Aorta (tissue), 5 donors: ENCODE results near the gene KDM1B. TPM values are rescaled to one million over a fixed set of nuclear protein-coding genes. Genes with fewer than 3 reads are reported as not detected.

Experiments
- ATAC-seq: fragments of 200-7000 bp; cut with Tn5 transposase; one replicate; pipeline ENCODE4 v1.9.1; 2022; ENCODE audit warnings: moderate library complexity; ENCODE audit not compliant: low FRiP score
- DNase-seq, 2 donors: peaks; one replicate each; pipeline ENCODE4 v3.0.0-alpha.2; 2020
- H3K27ac ChIP-seq, 2 donors: one replicate each; pipeline ENCODE4 v1.5.1; 2013; ENCODE audit warnings: low read length in 2 of 2, mild to moderate bottlenecking in 2 of 2, moderate library complexity in 2 of 2, control low read depth in 1 of 2, inconsistent platforms in 1 of 2, low read depth in 1 of 2
- H3K27me3 ChIP-seq, 2 donors: one replicate each; pipeline ENCODE4 v1.6.1; 2013; ENCODE audit warnings: control low read depth in 1 of 2, low read length in 1 of 2, mild to moderate bottlenecking in 1 of 2, moderate library complexity in 1 of 2; ENCODE audit not compliant: insufficient read depth in 2 of 2, control insufficient read depth in 1 of 2
- H3K36me3 ChIP-seq, 2 donors: one replicate each; pipeline ENCODE4 v1.6.1; 2013; ENCODE audit warnings: control low read depth in 1 of 2, low read length in 1 of 2, mild to moderate bottlenecking in 1 of 2; ENCODE audit not compliant: insufficient read depth in 2 of 2, control insufficient read depth in 1 of 2
- H3K4me1 ChIP-seq, 2 donors: one replicate each; pipeline ENCODE4 v1.6.1; 2013; ENCODE audit warnings: low read length in 2 of 2, control low read depth in 1 of 2, mild to moderate bottlenecking in 1 of 2, moderate library complexity in 1 of 2; ENCODE audit not compliant: insufficient read depth in 2 of 2, control insufficient read depth in 1 of 2
- H3K4me3 ChIP-seq, 2 donors: one replicate each; pipeline ENCODE4 v1.5.1; 2013; ENCODE audit warnings: low read length in 2 of 2, control low read depth in 1 of 2, mild to moderate bottlenecking in 1 of 2
- H3K9me3 ChIP-seq: one replicate; pipeline ENCODE4 v1.6.1; 2013; ENCODE audit warnings: mild to moderate bottlenecking, low read length; ENCODE audit not compliant: control insufficient read depth
- WGBS, 2 donors: extraction: QIAGEN DNeasy Blood & Tissue Kit; methylation state at CpG; one replicate each; pipeline ENCODE4 v1.1.7; 2013; 5-methylcytosine and 5-hydroxymethylcytosine counted together
- intact Hi-C, 2 donors: fragments of 100-400 bp; cut with DNase I; formaldehyde crosslinking; loops; one replicate each; pipeline versions ENCODE4 v1.14.2 to v1.15.0; 2022
- polyA plus RNA-seq, 2 donors: library from polyadenylated mRNA; stranded (reverse); fragments of 200-250 nt; gene quantifications; one replicate each; pipeline ENCODE4 v1.2.3, GENCODE V29; 2013
- total RNA-seq, 2 donors: library from RNA; stranded (reverse); fragmentation: NEBNext Ultra II Directional; extraction: Animal tissue kit (Norgen Biotek cat#: 25700); gene quantifications; one replicate each; pipeline ENCODE4 v1.2.1, GENCODE V29; 2021
- donor health status: healthy with polysubstance abuse.
- donor health status: Bipolar disorder and iron deficiency.
- donor health status: DM: no; HTN: no; CAD: no.
- donor health status: DM: no; HTN: no; CAD: no.
- donor health status: DM: yes; HTN: yes; CAD: no.

Gene KDM1B
- total and polyA plus RNA-seq, 4 donors = 4.5 to 15.3 (median 8.8) TPM

DNA sequence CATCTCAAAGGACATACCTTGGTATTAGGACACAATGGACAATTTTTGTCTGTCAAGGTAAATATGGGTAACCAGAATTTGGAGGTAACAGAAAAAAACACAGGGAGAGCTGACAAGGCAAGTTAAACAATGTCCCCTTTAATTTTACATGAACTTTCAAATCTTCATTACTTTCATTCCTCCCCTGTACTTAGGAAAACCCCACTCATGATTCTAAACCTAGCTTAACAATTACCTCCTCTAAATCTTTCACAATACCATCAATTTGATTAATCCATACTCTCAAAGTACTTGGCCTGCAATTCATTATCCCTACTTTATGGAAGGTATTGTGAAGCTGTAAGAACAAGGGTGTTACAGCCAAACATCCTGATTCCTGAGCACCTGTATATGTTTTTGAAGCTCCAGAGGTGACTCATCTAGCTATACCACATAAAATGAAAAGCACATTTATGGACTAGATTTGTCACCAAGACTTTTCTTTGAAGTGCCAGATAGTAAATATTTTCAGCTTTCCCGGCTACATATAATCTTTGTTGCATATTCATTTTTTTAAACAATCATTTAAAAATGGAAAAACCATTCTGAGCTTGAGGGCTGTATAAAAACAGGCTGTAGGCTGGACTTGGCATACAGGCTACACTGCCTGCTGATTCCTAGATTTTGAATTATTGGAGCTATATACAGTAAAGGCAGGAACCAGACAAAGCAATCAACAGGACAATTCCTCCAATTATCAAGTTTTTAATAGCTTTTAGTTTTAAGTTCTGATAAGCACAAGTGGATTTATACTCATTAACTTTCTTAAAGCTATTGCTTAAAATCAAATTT lies 86.2 kb downstream of the KDM1B start:
- H3K4me3 ChIP-seq = no peak overlapping the region
- H3K27ac ChIP-seq = no peak overlapping the region
- ATAC-seq = no peak
- peaks cover 0 to 3% of the 10 kb centered on the region in 2 donors for H3K36me3 ChIP-seq
- WGBS, 2 donors = 47 to 59% methylated on average over 1 of the region's 1 CpG
- no peaks in the 10 kb centered on the region for H3K9me3 ChIP-seq
- no peaks in the 10 kb centered on the region for H3K4me1 ChIP-seq
- H3K27me3 ChIP-seq = no peaks in the 10 kb centered on the region
- intact Hi-C loops = no loop called here
- DNase-seq = no peak

DNA sequence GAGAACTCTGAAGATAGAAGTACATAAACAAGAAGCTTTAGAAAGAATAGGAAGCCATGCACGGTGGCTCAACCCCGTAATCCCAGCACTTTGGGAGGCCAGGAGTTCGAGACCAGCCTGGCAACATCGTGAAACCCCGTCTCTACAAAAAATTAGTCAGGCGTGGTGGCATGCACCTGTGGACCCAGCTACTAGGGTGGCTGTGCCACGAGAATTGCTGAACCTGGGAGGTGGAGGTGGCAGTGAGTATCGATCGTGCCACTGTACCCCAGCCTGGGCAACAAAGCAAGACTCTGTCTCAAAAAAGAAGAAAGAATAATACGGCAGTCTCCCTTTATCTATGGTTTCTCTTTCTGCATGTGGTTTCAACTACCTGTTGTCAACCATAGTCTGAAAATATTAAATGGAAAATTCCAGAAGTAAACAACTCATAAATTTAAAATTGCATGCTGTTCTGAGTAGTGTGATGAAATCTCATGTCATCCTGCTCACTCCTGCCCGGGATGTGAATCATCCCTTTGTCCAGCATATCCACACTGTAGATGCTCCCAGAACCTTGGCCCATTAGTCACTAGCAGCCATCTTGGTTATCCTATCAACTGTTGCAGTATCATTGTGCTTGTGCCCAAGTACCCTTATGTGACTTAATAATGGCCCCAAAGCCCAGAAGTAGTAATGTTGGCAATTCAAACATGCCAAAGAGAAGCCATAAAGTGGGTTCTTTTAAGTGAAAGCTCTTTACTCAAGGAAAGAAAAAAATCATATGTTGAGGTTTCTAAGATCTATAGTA lies 87.0 kb downstream of the KDM1B start:
- intact Hi-C loops = no loop called here
- Histone ChIP-seq H3K36me3 (no peaks in the 10 kb centered on the region), H3K27me3 (no peaks in the 10 kb centered on the region), H3K4me3 (no peak overlapping the region), H3K27ac (no peak overlapping the region), H3K4me1 (no peaks in the 10 kb centered on the region), H3K9me3 (no peaks in the 10 kb centered on the region)
- DNase-seq = no peak
- 93 to 96% methylated on average over 11 of the region's 11 CpGs for WGBS, 2 donors
- no peak for ATAC-seq

DNA sequence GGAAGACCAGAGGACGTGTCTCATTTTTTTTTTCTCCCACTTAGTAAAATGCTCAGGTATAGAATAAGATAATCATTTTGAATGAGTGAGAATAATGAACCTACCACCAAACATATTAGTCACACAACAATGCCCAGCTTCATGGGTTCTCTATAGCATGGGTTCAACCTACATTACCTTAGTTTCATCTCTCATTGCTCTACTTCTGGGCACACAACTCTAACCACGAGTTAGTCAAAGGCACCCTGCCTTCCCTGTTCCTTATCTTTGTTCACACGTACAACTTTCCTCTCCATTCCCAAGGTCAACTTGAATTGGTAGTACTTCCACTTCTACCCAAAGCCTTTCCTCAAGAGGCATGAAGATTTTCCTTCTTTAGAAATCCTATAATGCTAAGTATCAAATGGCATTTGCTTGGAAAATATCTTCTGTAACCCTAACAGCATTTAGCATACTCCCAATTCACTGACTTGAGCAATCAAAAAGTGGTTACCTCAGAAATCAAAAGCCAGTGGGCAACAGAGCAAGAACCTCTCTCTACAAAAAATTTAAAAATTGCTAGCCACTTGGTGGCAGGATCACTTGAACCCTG lies 88.2 kb downstream of the KDM1B start:
- Histone ChIP-seq H3K4me1 (no peaks in the 10 kb centered on the region), H3K4me3 (no peak overlapping the region), H3K27me3 (no peaks in the 10 kb centered on the region), H3K27ac (no peak overlapping the region), H3K36me3 (no peaks in the 10 kb centered on the region), H3K9me3 (no peaks in the 10 kb centered on the region)
- WGBS, 2 donors = 86 to 93% methylated on average over 3 of the region's 3 CpGs
- ATAC-seq (no peak), DNase-seq (no peak)
- intact Hi-C loops = no loop called here

DNA sequence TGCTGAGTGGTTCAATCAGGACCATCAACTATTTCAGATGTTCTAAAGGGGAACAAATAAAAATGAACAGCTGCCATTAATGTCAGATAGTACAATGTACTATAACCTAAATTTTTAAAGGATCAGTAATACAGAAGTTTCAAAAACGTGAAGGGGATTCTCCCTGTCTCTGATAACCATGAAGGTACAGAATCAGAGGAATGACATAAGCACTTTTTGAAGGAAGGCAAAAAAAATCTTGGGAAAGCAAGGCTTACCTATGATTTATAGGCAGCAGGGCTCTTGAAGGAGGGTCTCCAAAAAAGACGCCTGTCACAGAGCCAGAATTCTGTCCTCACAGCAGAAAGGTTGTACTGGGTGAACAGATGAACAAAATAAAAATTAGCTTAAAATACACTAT lies 89.0 kb downstream of the KDM1B start:
- ATAC-seq (no peak), DNase-seq (no peak)
- no peak overlapping the region for H3K27ac ChIP-seq
- intact Hi-C loops = no loop called here
- WGBS, 2 donors = 52 to 65% methylated on average over 2 of the region's 2 CpGs
- no peaks in the 10 kb centered on the region for H3K9me3 ChIP-seq
- H3K36me3 ChIP-seq = no peaks in the 10 kb centered on the region
- H3K27me3 ChIP-seq = no peaks in the 10 kb centered on the region
- H3K4me3 ChIP-seq = no peak overlapping the region
- no peaks in the 10 kb centered on the region for H3K4me1 ChIP-seq

DNA sequence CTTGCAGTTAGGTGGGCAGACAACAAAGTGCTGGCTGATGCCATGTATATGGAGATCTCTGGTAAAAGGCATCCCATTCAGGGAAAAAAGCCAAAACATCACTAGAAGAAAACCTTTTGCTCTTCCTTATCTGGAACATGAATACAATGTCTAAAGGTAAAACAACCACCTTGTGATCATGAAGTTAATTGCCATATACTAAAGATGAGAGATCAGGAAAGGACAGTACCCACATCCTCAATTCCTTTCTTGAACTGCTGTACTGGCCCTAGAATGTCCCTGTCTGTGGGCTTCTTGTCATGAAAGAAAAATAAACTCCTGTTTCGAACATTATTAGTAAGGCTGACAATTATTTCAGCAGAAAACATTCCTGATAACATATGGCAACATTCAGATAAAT lies 89.9 kb downstream of the KDM1B start:
- 73 to 81% methylated on average over 1 of the region's 1 CpG for WGBS, 2 donors
- intact Hi-C loops = no loop called here
- H3K27me3 ChIP-seq = no peaks in the 10 kb centered on the region

DNA sequence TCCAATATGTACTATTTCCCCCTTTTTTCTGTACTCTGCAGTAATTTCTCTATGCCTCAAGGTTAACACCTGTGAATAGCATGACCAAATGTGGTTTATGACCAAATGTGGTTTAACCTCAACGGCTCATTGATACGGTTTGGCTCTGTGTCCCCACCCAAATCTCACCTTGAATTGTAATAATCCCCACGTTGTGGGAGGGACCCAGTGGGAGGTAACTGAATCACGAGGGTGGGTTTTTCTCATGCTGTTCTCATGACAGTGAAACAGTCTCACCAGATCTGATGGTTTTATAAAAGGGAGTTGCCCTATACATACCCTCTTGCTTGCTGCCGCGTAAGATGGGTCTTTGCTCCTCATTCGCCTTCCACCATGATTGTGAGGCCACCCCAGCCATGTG lies 90.4 kb downstream of the KDM1B start:
- no peak overlapping the region for H3K4me3 ChIP-seq
- intact Hi-C loops = no loop called here
- no peaks in the 10 kb centered on the region for H3K27me3 ChIP-seq
- no peaks in the 10 kb centered on the region for H3K9me3 ChIP-seq
- 65 to 73% methylated on average over 7 of the region's 7 CpGs for WGBS, 2 donors
- H3K36me3 ChIP-seq = no peaks in the 10 kb centered on the region
- ATAC-seq (no peak), DNase-seq (no peak)
- H3K4me1 ChIP-seq = no peaks in the 10 kb centered on the region
- no peak overlapping the region for H3K27ac ChIP-seq

More for the DNA sequence above, 89.9 kb downstream of the KDM1B start:
- H3K4me1 ChIP-seq = no peaks in the 10 kb centered on the region
- no peak overlapping the region for H3K4me3 ChIP-seq
- no peaks in the 10 kb centered on the region for H3K9me3 ChIP-seq
- H3K27ac ChIP-seq = no peak overlapping the region
- ATAC-seq = no peak
- H3K36me3 ChIP-seq = no peaks in the 10 kb centered on the region
- DNase-seq = no peak

DNA sequence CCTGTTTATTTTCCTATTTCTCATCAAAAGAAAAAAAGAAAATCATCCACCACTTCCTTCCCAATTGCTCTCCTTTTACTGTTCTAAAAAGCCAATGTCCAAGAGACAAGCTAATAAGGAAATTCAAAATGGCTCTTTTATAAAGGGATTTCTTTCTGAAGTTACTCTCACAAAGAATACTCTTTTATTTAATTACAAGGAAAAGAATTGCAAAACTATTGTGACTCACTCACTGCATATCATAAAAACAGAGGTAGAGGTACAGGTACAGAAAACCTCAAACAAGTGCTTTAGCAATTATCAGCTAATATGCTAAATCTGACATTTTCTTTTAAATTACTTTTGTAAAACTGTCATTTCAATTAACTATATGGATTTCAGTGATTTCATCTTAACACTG lies 91.0 kb downstream of the KDM1B start:
- intact Hi-C loops = no loop called here
- Histone ChIP-seq H3K4me1 (no peaks in the 10 kb centered on the region), H3K27me3 (no peaks in the 10 kb centered on the region), H3K4me3 (no peak overlapping the region), H3K36me3 (no peaks in the 10 kb centered on the region), H3K9me3 (no peaks in the 10 kb centered on the region), H3K27ac (no peak overlapping the region)
- ATAC-seq (no peak), DNase-seq (no peak)

DNA sequence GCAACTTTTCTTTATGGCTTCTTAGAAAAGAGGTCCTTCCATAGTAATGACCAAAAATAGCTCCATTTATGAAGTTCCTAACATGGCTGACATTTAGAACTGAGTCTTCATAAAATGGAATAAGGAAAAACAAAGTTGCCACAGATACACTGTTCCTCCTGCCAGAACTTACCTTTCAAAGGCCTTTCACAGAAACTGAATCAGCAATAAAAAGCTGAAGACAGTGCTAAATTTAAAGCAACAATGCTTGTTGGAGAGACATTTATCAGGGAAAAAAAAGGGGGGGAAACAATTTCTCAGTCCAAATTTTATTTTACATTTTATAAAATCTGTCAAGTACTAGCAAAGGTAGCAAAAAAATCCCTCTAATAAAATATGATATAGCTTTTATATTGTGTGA lies 91.8 kb downstream of the KDM1B start:
- ATAC-seq (no peak), DNase-seq (no peak)
- Histone ChIP-seq H3K27me3 (no peaks in the 10 kb centered on the region), H3K4me1 (no peaks in the 10 kb centered on the region), H3K9me3 (no peaks in the 10 kb centered on the region), H3K27ac (no peak overlapping the region), H3K36me3 (no peaks in the 10 kb centered on the region), H3K4me3 (no peak overlapping the region)
- intact Hi-C loops = no loop called here
